Left renal cortex interstitium (tissue), 4 donors: Measurements from ENCODE around the gene ADISSP. TPM values are rescaled to one million over a fixed set of nuclear protein-coding genes. Genes with fewer than 3 reads are reported as not detected.
"Not testable (repeated sequence)": the region's sequence is repeated elsewhere in the genome, so short reads cannot be mapped to it uniquely, and the experiment has no call there.

Source experiments
- DNase-seq, 4 donors: peaks; one replicate each; pipeline ENCODE4 v3.0.0-alpha.2; 2013; ENCODE audit warnings: low read depth in 4 of 4, low spot score in 2 of 4, missing footprints in 1 of 4
- polyA plus RNA-seq, 4 donors: library from polyadenylated mRNA; unstranded; fragments of 120-200 nt; gene quantifications; one replicate each; pipeline ENCODE4 v1.2.1, GENCODE V29; 2013; ENCODE audit not compliant: insufficient read length in 4 of 4

The ADISSP gene
- polyA plus RNA-seq, 4 donors: 19.4 to 37.2 (median 26.1) TPM

GRCh38 chr20:3798373-3798768, 30.8 kb upstream of the ADISSP start:
- DNase-seq: no peak

- no peak for DNase-seq
These were observed 30.2 kb upstream of the ADISSP start for GRCh38 chr20:3797592-3798372.

- DNase-seq: no peak
These were observed 29.6 kb upstream of the ADISSP start for GRCh38 chr20:3797226-3797545.

GRCh38 chr20:3796477-3797225, 29.1 kb upstream of the ADISSP start:
- DNase-seq: no peak

- peak in 3 of 4 donors; percentile 75 to 87 (median 82) for DNase-seq
These were observed 28.2 kb upstream of the ADISSP start, which contains the start of gene CDC25B for GRCh38 chr20:3795511-3796468. TSS of gene CDC25B (plus strand) at chr20:3796310. CDS start at chr20:3796532, 222 bp downstream.

GRCh38 chr20:3794701-3795420, 27.3 kb upstream of the ADISSP start:
- DNase-seq: no peak

- not testable (repeated sequence) for DNase-seq
These were observed 26.6 kb upstream of the ADISSP start for GRCh38 chr20:3794168-3794567.

- DNase-seq: not testable (repeated sequence)
These were observed 21.6 kb upstream of the ADISSP start for GRCh38 chr20:3789201-3789600.

- DNase-seq: no peak
These were observed 21.2 kb upstream of the ADISSP start for GRCh38 chr20:3788685-3789155.

GRCh38 chr20:3787324-3788014, 19.9 kb upstream of the ADISSP start:
- DNase-seq: no peak

GRCh38 chr20:3786665-3787323, 19.2 kb upstream of the ADISSP start, which contains the start of gene CENPB:
TSS of gene CENPB (minus strand) at chr20:3786740. CDS start at chr20:3786483, 257 bp downstream.
- DNase-seq: peak in 1 of 4 donors; percentile 79

GRCh38 chr20:3786126-3786484, 18.6 kb upstream of the ADISSP start:
- DNase-seq: no peak

GRCh38 chr20:3785240-3786125, 17.9 kb upstream of the ADISSP start:
- no peak for DNase-seq

- DNase-seq: no peak
These were observed 17.3 kb upstream of the ADISSP start for GRCh38 chr20:3784863-3785239.

GRCh38 chr20:3784216-3784853, 16.8 kb upstream of the ADISSP start:
- no peak for DNase-seq

GRCh38 chr20:3783511-3784195, 16.1 kb upstream of the ADISSP start:
- no peak for DNase-seq

GRCh38 chr20:3783068-3783489, 15.5 kb upstream of the ADISSP start:
- DNase-seq: no peak
